ENCODE measurements around the gene AGO4.

AGO4 gene

DNA sequence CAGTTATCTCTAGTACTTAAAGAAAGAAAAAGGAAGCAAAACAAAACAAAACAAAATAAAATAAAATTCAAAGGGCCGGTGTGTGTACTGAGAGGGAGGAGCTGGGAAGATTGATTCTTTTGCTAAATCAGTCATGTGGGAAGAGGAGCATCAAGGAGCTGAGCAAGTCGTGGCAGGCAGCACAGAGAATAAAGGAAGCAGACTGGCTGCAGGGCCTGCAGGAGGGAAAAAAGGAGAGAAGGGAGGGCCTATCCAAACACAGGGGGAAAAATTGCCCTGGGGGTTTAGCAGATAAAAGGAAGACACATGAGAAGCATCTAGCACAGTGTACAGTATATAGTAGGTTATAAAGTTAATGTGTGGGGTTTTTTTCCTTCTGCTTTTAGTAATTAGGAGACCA lies 27.6 kb downstream of the AGO4 start:
- no peak overlapping the region for H3K4me3 ChIP-seq (ENCODE audit: low read depth, low read length)
- no peak for DNase-seq (ENCODE audit: low read depth, low spot score)
- TF ChIP-seq, protein P1, sequence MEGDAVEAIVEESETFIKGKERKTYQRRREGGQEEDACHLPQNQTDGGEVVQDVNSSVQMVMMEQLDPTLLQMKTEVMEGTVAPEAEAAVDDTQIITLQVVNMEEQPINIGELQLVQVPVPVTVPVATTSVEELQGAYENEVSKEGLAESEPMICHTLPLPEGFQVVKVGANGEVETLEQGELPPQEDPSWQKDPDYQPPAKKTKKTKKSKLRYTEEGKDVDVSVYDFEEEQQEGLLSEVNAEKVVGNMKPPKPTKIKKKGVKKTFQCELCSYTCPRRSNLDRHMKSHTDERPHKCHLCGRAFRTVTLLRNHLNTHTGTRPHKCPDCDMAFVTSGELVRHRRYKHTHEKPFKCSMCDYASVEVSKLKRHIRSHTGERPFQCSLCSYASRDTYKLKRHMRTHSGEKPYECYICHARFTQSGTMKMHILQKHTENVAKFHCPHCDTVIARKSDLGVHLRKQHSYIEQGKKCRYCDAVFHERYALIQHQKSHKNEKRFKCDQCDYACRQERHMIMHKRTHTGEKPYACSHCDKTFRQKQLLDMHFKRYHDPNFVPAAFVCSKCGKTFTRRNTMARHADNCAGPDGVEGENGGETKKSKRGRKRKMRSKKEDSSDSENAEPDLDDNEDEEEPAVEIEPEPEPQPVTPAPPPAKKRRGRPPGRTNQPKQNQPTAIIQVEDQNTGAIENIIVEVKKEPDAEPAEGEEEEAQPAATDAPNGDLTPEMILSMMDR (IDR thresholded peaks at IDR 0.05; ENCODE audit: insufficient read depth, low read length, missing control alignments): no peak
- CTCF ChIA-PET: no interaction called here
- POLR2A ChIA-PET: no interaction called here

DNA sequence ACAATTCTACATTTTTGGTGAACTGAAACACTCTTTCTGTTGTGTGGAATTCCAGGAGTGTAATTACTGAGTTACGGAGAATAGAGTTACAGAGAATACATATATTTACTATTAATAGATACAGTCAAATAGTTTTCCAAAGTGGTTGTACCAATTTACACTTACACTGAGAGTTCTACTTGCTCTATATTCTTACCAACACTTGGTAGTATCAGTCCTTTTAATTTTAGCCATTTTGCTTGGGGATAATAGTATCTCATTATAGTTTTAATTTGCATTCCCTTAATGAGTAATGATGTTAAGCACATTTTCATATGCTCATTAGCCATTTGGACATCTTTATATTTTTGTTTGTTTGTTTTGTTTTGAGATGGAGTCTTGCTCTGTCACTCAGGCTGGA lies 28.9 kb downstream of the AGO4 start:
- no peak for DNase-seq (ENCODE audit: low read depth, low spot score)
- TF ChIP-seq, protein P1 (IDR thresholded peaks at IDR 0.05; ENCODE audit: insufficient read depth, low read length, missing control alignments): no peak
- ChIA-PET CTCF (no interaction called here), POLR2A (no interaction called here)
- H3K4me3 ChIP-seq (ENCODE audit: low read depth, low read length): no peak overlapping the region

DNA sequence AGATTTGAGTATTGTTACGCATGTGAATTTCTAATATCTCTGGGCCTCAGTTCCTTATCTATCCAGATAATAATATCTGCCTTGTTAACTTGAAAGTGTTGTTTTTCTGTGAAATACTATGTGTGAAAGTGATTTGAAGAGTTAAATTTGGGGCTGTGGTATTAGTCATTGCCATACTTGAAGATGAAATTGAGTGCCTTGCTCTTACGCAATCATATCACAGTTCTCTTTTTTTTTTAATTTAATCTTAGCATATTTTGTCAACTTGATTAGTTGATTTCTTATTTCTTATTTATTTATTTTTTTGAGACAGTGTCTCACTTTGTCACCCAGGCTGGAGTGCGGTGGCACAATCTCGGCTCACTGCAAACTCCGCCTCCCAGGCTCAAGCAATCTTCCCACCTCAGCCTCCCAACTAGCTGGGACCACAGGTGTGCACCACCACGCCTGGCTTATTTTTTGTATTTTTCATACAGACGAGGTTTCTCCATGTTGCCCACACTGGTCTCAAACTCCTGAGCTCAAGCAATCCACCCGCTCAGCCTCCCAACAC lies 31.0 kb downstream of the AGO4 start:
- DNase-seq (ENCODE audit: low read depth, low spot score): no peak
- no peak overlapping the region for H3K4me3 ChIP-seq (ENCODE audit: low read depth, low read length)
- POLR2A ChIA-PET: no interaction called here
- CTCF ChIA-PET: no interaction called here
- TF ChIP-seq, protein P1 (IDR thresholded peaks at IDR 0.05; ENCODE audit: insufficient read depth, low read length, missing control alignments): no peak

DNA sequence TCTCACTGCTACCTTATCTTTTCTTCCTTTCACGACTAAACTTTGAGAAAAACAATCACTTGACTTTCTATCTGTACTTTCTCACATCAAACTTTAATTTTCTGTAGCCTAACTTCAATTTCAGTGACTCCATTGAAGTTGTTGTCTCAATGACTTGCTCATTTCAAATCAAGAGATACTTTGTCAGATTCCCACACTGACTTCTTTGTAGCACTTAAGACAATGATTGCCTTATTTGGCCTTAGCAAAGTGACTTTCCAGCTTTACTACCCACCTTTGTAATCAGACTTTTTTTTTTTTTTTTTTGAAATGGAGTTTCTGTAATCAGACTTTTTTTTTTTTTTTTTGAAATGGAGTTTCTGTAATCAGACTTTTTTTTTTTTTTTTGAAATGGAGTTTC lies 37.0 kb downstream of the AGO4 start:
- ChIA-PET POLR2A (no interaction called here), CTCF (no interaction called here)

DNA sequence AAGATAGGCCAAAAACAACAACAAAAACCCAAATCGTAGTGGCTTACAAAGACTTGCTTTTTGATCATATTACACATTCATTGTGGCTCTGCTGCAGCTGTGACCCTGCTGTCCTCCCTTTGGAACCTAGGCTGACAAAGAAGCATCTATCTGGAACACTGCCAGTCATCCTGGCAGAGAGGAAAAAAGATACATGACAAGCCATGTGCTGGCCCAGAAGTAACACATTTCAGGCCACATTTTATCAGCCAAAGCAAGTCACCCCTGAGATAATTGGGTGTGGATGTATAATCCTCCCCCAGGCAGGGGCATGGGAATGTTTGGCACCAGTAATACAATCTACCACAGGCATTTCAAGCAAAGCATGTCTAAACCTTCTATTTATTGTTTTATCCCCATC lies 38.0 kb downstream of the AGO4 start:
- no peak for DNase-seq (ENCODE audit: low read depth, low spot score)
- ChIA-PET CTCF (no interaction called here), POLR2A (no interaction called here)
- TF ChIP-seq, protein P1 (IDR thresholded peaks at IDR 0.05; ENCODE audit: insufficient read depth, low read length, missing control alignments): no peak
- no peak overlapping the region for H3K4me3 ChIP-seq (ENCODE audit: low read depth, low read length)

More for the DNA sequence above, 37.0 kb downstream of the AGO4 start:
- no peak overlapping the region for H3K4me3 ChIP-seq (ENCODE audit: low read depth, low read length)
- TF ChIP-seq, protein P1 (IDR thresholded peaks at IDR 0.05; ENCODE audit: insufficient read depth, low read length, missing control alignments): no peak
- no peak for DNase-seq (ENCODE audit: low read depth, low spot score)

DNA sequence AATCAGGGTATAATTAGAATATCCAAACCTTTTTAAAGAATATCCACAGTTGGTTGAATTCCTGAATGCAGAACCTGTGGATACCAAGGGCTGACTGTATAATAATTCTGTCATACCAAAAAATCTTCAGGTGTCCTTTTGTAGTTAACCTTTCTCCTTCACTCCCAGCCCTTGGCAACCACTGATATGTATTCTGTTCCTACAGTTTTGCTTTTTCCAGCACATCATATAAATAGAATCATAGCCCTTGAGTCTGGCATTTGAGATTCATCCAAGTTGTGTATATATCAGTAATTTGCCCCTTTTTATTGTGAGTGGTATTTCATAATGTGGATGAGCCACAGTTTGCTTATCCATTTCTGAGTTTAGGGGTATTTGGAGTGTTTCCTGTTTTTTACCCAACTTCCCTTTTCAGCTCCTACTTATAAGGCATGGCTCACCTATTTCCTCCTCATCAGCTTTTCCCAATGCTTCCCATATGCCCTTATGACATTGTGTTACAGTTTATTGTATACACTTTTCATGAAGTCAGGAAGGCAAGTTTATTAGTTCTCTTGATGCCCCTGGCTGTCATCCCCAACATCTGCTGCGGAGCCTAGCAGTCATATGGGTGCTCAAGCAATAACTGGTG lies 40.2 kb downstream of the AGO4 start:
- no peak for DNase-seq (ENCODE audit: low read depth, low spot score)
- POLR2A ChIA-PET: no interaction called here
- TF ChIP-seq, protein P1 (IDR thresholded peaks at IDR 0.05; ENCODE audit: insufficient read depth, low read length, missing control alignments): no peak
- H3K4me3 ChIP-seq (ENCODE audit: low read depth, low read length): no peak overlapping the region
- CTCF ChIA-PET: interaction anchor here (1.5 to 2.1 kb wide), 2 partner anchors 10 to 35 kb away, joined by 5 to 6 read pairs; partner anchors contain the start of gene AGO1
